Stimulated activated CD4-positive, alpha-beta T cell treated with anti-CD3 and anti-CD28 coated beads, Interleukin-15, amount 100 ng/mL, for 1 hour (primary cell): Measurements from ENCODE around the gene RIMBP2.

ENCODE experiments used
- DNase-seq, 2 donors: peaks; one replicate each; pipeline ENCODE4 v3.0.0-alpha.2; 2020; ENCODE audit warnings: low read depth in 1 of 2, low spot score in 1 of 2

The RIMBP2 gene

GRCh38 chr12:130428116-130428515 lies 288.0 kb downstream of the RIMBP2 start:
- no peak for DNase-seq

- DNase-seq, result no peak
Measured at GRCh38 chr12:130427381-130427887, 288.7 kb downstream of the RIMBP2 start.

GRCh38 chr12:130425698-130426245 lies 290.3 kb downstream of the RIMBP2 start:
- no peak for DNase-seq

- DNase-seq, result no peak
Measured at GRCh38 chr12:130424858-130425697, 291.0 kb downstream of the RIMBP2 start.

GRCh38 chr12:130423991-130424857 lies 291.9 kb downstream of the RIMBP2 start:
- no peak for DNase-seq

- no peak for DNase-seq
Measured at GRCh38 chr12:130423136-130423535, 293.0 kb downstream of the RIMBP2 start.

- no peak for DNase-seq
Measured at GRCh38 chr12:130422676-130423075, 293.4 kb downstream of the RIMBP2 start.

GRCh38 chr12:130421896-130422295 lies 294.2 kb downstream of the RIMBP2 start:
- DNase-seq, result no peak

- no peak for DNase-seq
Measured at GRCh38 chr12:130420071-130420470, 296.0 kb downstream of the RIMBP2 start.

GRCh38 chr12:130419116-130419515 lies 297.0 kb downstream of the RIMBP2 start:
- DNase-seq, result no peak

- DNase-seq, result no peak
Measured at GRCh38 chr12:130418251-130418650, 297.8 kb downstream of the RIMBP2 start.

GRCh38 chr12:130414381-130414780 lies 301.7 kb downstream of the RIMBP2 start:
- no peak for DNase-seq

- no peak for DNase-seq
Measured at GRCh38 chr12:130413909-130414308, 302.2 kb downstream of the RIMBP2 start.

- DNase-seq, result no peak
Measured at GRCh38 chr12:130412384-130412783, 303.7 kb downstream of the RIMBP2 start.

GRCh38 chr12:130405332-130405731 lies 310.8 kb downstream of the RIMBP2 start:
- no peak for DNase-seq

GRCh38 chr12:130401703-130402102 lies 314.4 kb downstream of the RIMBP2 start:
- DNase-seq, result no peak

- DNase-seq, result no peak
Measured at GRCh38 chr12:130398100-130398848, 317.8 kb downstream of the RIMBP2 start.

GRCh38 chr12:130396667-130397066 lies 319.4 kb downstream of the RIMBP2 start:
- DNase-seq, result no peak

- DNase-seq, result no peak
Measured at GRCh38 chr12:130394906-130395305, 321.2 kb downstream of the RIMBP2 start.

- no peak for DNase-seq
Measured at GRCh38 chr12:130391186-130391585, 324.9 kb downstream of the RIMBP2 start.

GRCh38 chr12:130385193-130385592 lies 330.9 kb downstream of the RIMBP2 start:
- no peak for DNase-seq
